Measurements from ENCODE around the gene RAD51B.

The RAD51B gene

GRCh38 chr14:68547305-68548193 is 728.0 kb downstream of the RAD51B start:
- FAIRE-seq = no peak

- no peak for FAIRE-seq
Measured at GRCh38 chr14:68548194-68549076, 728.9 kb downstream of the RAD51B start.

DNA sequence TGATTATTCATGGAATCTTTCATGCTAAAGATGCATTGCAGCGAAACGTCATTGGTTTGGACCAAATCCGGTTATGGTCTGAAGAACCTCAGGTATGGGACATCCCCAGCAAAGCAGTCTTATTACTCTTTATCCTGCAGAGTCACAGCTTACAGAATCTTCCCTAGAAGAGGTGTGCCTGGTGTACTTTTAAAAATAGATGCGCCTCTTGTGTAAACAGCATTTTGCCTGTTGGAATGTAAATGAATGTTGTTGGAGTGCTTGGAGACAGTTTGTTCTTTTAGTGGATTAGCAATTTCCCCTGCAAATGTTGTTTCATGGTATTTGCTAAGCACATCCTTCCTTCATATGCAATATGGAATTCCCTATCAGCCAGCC is 730.7 kb downstream of the RAD51B start:
- FAIRE-seq = no peak

GRCh38 chr14:68551045-68551683 is 731.6 kb downstream of the RAD51B start:
- no peak for FAIRE-seq

DNA sequence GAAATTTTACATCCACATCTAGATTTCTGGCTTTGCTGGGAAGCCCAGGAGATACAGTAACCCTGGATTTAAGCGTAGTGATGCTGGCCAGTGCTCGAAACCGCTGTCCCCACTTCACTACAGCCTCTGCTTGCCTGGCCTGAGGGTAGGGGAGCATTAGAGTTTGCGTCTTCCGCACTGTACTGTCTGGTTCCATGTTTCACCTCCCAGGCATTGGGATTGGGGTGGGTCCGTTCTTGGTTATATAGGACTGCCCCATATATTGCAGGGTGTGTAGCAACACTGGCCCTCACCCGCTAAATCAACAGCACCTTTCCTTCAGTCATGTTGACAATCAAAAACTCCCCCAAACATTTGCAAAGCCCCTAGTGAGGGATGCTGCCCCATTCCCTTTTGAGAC is 732.5 kb downstream of the RAD51B start:
- FAIRE-seq = no peak

DNA sequence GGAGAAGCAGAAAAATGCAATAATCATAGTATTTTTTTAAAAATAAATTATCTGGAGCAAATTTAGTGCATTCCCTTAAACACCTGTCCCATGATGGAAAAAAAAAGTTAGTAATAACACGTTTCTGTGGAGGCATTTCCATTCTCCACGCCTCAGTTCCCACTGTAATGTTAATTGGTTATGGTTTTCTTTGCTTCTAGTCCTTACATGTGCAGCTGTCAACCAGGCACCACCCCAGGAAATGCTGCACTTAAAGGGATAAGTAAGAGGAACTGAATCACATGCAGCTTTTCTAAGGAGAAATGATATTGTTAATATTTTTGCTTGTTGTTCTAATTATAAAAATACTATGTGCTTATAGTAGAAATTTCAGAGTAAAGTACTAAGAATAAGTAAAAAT is 733.0 kb downstream of the RAD51B start:
- no peak for FAIRE-seq

DNA sequence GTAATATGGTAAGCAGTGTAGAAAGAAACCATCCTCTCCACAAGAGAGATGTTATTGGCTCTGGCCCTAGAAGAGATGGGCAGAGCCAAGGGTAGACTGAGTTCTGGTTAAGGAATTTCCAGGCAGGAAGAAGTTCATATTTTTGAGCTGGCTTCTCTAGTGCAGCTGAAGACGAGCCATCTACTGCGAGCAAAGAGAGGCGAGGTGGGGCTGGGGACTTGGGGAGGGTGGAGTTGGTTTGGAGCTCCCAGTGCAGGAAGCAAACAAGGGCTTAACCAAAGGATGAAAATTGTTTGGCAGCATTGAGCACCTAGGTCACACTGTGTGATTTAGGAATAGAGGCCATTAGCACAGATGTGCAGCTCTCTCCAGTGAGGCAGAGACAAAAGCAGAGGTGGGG is 733.7 kb downstream of the RAD51B start:
- no peak for FAIRE-seq

DNA sequence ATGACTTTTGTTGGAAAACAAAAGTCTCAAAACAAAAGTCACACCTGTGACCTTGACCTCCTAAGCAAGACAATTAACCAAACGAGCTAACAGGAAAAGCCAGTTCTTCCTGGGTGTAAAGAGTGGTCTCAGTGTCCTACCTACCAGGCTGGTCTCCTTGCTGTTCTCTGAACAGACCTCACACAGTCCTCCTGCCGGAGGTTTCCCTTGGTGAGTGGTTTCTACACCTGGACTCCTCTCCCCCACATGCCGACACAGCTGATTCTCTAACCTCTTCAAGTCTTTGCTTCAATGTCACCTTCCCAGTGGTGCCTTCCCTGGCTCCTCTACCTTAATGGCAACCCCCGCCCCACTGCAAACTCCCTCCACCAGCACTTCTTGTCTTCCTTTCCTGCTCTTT is 734.7 kb downstream of the RAD51B start:
- FAIRE-seq = no peak

GRCh38 chr14:68556253-68556652 is 736.7 kb downstream of the RAD51B start:
- FAIRE-seq = no peak

DNA sequence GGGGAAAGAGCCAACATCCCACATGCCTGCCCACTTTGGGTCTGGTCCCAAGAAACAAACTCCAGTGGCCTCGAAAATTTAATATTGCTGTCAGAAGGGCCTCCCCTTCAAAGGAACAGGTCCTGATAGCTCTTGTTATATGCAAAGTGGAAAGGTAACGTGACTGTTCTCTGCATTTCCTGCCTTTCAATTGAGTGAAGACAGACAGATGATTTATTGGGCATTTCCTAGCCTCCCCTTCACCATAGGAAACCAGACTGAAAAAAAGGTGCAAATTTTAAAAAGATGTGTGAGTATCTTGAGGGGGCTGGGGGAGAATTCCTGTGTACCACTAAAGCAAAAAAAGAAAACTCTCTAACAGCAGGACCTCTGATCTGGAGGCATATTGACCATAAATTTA is 738.1 kb downstream of the RAD51B start:
- FAIRE-seq = no peak

DNA sequence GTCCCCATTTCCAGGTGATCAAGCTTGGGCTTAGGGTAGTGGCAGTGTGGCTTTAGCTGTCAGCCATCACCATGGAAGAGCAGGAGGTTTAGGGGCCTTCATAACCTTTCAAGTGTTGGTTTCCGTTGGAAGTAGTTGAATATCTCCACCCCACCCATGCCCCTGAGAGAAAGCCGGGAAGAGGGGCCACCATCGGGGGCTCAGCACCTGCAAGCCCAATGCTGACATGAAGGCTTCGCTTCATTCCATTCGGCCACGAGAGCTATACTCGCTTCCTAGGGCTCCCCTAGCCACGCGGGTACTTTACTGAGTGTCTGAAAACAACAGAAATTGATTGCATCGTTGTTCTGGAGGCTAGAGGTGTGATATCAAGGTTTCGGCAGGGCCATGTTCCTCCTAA is 738.5 kb downstream of the RAD51B start:
- no peak for FAIRE-seq

- FAIRE-seq = no peak
Measured at GRCh38 chr14:68559949-68560348, 740.4 kb downstream of the RAD51B start.

- FAIRE-seq = no peak
Measured at GRCh38 chr14:68561531-68562007, 742.0 kb downstream of the RAD51B start.

GRCh38 chr14:68562911-68563250 is 743.3 kb downstream of the RAD51B start:
- no peak for FAIRE-seq

DNA sequence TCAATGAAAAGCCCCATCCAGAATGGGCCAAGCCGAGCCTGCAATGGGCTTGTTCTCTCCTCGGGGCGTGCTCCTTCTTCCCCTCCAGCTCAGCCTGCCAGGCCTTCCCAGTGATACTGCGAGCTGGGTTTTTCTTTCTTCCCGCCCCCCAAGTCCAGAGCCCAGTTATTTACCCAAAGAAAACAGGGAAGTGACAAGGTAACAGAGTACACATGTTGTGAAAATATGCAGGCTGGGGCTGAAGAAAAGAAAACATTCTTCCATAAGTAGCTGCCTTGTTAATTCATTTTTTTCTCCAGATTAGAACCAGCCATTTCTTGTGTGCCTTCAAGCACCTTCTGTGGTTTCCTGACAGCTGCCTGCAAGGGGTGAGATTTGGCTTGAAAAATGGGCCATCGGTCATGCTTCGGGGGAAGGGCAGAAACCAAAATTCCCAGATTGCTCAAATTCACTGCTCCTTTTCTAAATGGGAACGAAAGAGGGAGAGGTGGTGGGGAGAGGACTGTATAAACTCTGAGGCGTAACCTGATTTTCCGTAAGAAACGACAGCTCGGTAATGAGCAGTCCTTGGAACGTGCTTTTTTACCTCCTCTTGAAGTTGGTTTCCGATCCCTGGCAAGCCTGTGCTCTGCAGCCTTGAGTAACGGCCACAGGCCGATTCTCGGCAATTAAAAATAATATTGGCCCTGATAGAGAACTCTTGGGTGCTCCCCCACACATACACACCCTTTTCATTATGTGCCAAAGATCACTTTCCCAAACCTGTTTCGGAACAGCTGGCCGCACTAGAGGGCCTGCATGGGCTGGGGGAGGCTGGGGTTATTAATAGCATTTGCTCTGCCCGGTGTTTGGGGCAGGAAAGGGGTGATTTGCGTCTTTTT is 743.9 kb downstream of the RAD51B start:
- no peak for FAIRE-seq

DNA sequence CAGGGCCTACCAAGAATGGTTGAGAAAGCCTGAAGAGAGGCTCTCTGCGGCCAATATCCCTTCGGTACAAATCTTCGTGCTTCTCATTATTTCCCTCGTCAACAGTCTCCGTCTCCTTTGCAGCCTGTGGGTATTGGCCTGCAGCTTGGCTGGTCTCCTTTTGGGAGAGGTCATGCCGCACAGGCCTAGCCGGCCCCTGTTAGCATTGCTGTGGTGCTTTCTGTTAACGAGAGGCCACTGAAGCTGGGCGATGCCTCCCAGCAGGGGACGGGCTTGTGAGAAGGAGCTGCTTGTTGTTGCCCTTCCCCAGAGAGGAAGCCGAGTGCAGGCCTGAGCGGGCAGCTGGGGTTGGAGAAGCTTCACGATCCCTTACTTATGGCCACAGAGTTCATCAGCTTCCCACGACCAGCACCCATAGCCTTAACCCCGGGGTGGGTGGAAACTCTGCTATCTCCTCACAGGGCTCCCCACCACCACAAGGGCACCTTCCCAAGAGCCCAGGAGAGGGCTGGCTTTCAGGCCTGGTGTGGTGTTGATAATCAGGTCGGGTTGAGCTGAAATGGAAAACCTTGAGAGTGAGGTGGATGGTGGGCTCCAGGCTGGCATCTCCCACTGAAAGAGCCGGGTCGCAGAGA is 744.7 kb downstream of the RAD51B start:
- no peak for FAIRE-seq

DNA sequence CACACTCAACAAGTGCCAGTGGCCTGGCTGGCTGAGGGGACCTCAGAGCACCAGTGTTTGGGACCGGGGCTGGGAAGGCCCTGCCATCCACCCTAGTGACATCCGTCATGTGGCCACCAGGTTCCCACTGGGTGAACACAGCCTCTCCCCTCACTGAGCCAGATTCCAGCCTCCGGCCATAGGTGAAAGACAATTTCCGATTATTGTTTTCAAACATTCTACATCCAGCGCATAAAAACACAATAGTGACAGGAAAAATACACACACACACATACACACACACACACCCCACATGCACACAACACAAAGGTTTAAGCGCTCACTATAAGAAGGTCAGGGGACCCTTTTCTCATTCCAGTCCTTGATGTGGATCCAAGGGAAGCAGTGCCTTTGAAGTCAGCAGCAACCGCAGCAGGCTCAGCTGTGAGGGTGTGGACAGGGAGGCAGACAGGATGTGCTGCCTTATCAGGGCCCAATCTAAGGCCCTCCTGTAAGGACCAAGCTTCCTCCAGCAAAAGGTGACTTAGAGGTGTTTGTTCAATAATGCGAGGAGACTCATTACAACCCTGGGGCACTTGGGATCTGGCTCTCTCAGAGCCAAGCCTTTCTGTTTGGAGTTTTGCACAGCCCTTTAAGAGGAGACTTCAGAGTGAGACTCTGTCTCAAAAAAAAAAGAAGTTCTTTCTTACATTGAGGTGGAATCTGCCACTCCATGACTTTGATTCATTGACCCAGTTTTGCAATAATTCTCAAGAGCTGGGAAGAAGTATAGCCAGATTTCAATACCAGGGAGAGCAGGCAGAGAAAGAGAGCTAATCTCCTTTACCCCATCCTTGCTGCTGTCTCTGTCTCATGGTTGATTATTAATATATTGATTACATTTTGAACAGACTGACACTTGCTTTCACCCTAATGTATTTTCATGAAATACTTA is 745.5 kb downstream of the RAD51B start:
- no peak for FAIRE-seq

DNA sequence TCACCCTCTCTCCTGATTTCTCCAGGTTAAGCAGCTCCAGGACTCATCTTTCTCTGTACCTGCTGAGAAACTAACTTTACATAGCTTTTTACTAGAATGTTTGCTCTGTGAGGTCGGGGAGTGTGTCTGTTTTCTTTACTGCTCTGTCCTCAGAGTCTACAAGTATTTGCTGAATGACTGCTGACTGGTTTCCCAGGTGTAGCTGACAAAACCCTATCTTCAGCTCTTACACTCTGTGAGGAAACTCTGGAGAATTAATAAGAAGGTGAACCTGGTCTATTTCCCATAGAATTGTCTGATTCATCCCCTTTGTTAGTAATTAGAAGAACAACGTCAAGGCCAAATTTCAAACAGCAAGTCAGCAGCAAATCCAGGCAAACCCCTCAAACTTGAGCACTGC is 746.5 kb downstream of the RAD51B start:
- no peak for FAIRE-seq

GRCh38 chr14:68568907-68569897 is 749.6 kb downstream of the RAD51B start:
- no peak for FAIRE-seq

Data from TTC549 (cell line).